K562 (cell line): ENCODE results near the gene C11orf42. TPM values are rescaled to one million over a fixed set of nuclear protein-coding genes. Genes with fewer than 3 reads are reported as not detected.

Experiments
- ELK3 ChIP-seq: fragments of 450-650 bp; formaldehyde crosslinking; IDR thresholded peaks from 2 replicates; pipeline ENCODE4 v1.4.0; 2020; ENCODE audit warnings: mild to moderate bottlenecking
- POLR2H ChIP-seq: IDR thresholded peaks from 2 replicates; pipeline ENCODE4 v1.6.1; 2016; ENCODE audit warnings: missing genetic modification characterization, low read depth, mild to moderate bottlenecking, control low read depth, missing compliant biosample characterization, moderate library complexity
- polyA plus RNA-seq, 8 experiments: library from polyadenylated mRNA; depleted of rRNA in 4 of 8; stranded (reverse) in 5 of 8; unstranded in 3 of 8; fragments of >200 nt; fragmentation: Nextera tagmentation in 2 of 8; fragmentation: Illumina TruSeq in 1 of 8; extraction: Ambion mirVana in 2 of 8; extraction: Trizol in 1 of 8; gene quantifications; 2 replicates each; pipeline versions ENCODE4 v1.2.1 to v1.2.3, GENCODE V29; 2011 to 2014; ENCODE audit warnings: inconsistent platforms in 1 of 8, missing spikeins in 1 of 8
- total RNA-seq, 7 experiments: library from RNA; depleted of rRNA in 6 of 7; stranded (reverse); fragments of >200 nt in 6 of 7; fragmentation: Illumina TruSeq in 2 of 7; extraction: Trizol in 2 of 7; gene quantifications; 2 replicates each; pipeline versions ENCODE4 v1.2.1 to v1.2.3, GENCODE V29; 2011 to 2021; ENCODE audit warnings: low replicate concordance in 1 of 7
- TF ChIP-seq, protein P1 (sequence below), 2 experiments: fragments of 450-650 bp in 1 of 2; sonication (generic) in 1 of 2; formaldehyde crosslinking in 1 of 2; IDR thresholded peaks; 2 replicates each; pipeline versions ENCODE4 v1.7.1 to v1.9.0; 2016 to 2022; ENCODE audit warnings: inconsistent platforms in 1 of 2, mild to moderate bottlenecking in 1 of 2, missing genetic modification reagents in 1 of 2

The C11orf42 gene
- total and polyA plus RNA-seq, 9 of the 15 experiments (the other 6 are each of a cell fraction or from before 2014, with no cell fraction given) = not detected

DNA sequence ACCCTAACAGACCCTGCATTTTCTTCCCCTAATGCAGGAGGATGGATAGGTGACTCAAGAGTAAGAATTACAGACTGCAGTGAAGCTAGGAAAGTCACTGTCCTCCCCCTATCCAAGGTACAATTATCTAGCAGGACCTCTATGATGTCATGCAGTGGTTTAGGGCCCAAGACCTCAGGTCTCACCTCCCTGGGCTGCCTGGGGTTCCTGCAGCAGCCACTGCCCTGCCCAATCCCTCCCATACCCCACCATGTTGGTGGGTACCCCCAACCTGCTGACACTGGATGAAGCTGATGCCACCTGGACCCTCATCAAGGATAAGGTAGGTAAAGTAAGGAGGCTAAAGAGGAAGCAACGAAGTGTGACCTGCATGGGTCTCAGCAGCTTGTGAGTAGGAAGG is at the start of gene C11orf42 (continued):
- no peak for TF ChIP-seq POLR2H (tag)
- TF ChIP-seq, protein P1, sequence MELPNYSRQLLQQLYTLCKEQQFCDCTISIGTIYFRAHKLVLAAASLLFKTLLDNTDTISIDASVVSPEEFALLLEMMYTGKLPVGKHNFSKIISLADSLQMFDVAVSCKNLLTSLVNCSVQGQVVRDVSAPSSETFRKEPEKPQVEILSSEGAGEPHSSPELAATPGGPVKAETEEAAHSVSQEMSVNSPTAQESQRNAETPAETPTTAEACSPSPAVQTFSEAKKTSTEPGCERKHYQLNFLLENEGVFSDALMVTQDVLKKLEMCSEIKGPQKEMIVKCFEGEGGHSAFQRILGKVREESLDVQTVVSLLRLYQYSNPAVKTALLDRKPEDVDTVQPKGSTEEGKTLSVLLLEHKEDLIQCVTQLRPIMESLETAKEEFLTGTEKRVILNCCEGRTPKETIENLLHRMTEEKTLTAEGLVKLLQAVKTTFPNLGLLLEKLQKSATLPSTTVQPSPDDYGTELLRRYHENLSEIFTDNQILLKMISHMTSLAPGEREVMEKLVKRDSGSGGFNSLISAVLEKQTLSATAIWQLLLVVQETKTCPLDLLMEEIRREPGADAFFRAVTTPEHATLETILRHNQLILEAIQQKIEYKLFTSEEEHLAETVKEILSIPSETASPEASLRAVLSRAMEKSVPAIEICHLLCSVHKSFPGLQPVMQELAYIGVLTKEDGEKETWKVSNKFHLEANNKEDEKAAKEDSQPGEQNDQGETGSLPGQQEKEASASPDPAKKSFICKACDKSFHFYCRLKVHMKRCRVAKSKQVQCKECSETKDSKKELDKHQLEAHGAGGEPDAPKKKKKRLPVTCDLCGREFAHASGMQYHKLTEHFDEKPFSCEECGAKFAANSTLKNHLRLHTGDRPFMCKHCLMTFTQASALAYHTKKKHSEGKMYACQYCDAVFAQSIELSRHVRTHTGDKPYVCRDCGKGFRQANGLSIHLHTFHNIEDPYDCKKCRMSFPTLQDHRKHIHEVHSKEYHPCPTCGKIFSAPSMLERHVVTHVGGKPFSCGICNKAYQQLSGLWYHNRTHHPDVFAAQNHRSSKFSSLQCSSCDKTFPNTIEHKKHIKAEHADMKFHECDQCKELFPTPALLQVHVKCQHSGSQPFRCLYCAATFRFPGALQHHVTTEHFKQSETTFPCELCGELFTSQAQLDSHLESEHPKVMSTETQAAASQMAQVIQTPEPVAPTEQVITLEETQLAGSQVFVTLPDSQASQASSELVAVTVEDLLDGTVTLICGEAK (IDR thresholded peaks at IDR 0.05) = no peak
- TF ChIP-seq, protein P1 (CRISPR knock-in tag; IDR thresholded peaks at IDR 0.05) = no peak
- TF ChIP-seq ELK3 = no peak
